Loucy (cell line): ENCODE data around the gene MYO1D.

ENCODE experiments used
- CTCF ChIP-seq: fragments of 200-600 bp; sonication (generic); conservative IDR thresholded peaks from 2 replicates; pipeline ENCODE4 v1.5.1; 2014; ENCODE audit warnings: mild to moderate bottlenecking, antibody characterized with exemption, low read length
- EZH2phosphoT487 ChIP-seq: fragments of 200-600 bp; IDR thresholded peaks from 2 replicates; pipeline ENCODE4 v1.6.1; 2018; ENCODE audit warnings: antibody characterized with exemption, mild to moderate bottlenecking, moderate library complexity, borderline replicate concordance

- no peak for TF ChIP-seq CTCF
- TF ChIP-seq EZH2phosphoT487 = no peak
Observed at GRCh38 chr17:32471652-32472051, 405.3 kb downstream of the MYO1D start.
